T-helper 1 cell (primary cell): ENCODE results near the gene MTMR1.

Source experiments
- DNase-seq, 5 donors: peaks; one replicate each; pipeline ENCODE4 v3.0.0-alpha.2; 2012 to 2020

Gene MTMR1

DNA sequence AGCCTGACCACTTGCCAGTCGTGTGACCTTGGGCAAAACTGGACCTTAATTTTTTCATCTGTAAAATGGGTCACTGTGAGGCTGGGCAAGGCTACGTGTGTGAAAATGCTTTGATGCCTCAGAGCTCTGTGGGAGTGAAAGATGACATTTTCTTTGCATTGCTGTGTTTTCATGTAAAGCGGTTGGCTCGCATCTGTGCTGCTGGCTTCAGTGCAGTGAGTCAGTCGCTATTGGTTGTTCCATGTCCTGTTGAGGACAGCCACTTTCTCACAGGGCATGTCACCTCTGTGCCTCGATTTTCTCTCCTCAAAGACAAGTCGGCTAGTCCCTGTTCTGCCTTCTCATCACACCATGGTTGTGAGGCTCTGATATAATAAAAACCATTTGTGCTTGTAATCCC lies 4.4 kb downstream of the MTMR1 start:
- DNase-seq, result peak in 1 of 5 donors; percentile 37

DNA sequence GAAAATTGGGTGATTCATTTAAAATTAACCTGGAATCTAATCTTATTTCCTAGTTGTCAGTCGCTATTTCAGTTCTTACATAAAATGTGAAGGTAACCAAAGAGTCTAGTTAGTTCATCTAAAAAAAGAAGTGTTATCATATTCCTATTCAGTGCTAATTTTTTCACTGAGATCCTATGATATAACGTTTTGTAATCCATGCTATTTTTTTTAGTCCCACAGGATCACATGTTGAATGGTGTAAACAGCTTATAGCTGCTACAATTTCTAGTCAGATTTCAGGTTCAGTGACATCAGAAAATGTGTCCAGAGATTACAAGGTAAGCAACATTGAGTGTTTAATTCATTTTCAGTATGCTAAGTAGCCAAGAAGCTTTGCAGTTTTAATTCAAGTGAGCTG lies 5.8 kb downstream of the MTMR1 start:
- DNase-seq, result no peak

DNA sequence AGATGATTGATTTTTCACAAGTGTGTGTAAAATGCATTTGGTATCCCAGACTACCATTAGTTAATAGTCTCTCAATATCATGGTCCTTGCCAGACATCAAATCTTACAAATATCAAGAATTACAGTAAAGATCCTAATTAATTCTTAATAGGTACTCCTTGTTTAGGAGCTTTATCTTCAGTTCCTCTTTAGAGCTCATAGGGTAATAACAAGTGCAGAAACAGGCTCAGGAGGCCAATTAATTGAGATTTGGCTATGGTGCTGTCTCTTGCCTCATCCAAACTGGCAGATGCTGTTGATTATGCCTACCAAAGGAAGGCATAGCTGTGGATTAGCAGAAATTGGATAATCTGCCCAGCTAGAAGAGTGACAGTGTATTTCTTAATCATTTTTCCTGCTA lies 6.9 kb downstream of the MTMR1 start:
- no peak for DNase-seq

DNA sequence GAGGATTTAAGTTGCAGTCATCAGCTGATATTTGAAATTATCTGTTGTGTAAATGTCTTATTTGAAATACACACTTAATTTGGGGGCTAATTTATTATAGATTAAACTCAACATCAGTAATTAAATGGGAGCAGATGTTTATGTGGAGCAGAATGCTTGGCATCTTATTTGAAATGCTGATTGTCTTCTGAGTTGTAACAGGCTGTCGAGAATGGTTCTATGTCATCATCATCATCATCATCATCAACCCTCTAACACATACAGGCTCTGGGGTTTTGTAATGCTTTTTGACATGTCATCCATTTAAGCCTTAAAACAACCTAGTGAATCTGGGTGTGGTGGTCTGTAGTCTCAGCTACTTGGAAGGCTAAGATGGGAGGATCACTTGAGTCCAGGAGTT lies 8.2 kb downstream of the MTMR1 start:
- no peak for DNase-seq

DNA sequence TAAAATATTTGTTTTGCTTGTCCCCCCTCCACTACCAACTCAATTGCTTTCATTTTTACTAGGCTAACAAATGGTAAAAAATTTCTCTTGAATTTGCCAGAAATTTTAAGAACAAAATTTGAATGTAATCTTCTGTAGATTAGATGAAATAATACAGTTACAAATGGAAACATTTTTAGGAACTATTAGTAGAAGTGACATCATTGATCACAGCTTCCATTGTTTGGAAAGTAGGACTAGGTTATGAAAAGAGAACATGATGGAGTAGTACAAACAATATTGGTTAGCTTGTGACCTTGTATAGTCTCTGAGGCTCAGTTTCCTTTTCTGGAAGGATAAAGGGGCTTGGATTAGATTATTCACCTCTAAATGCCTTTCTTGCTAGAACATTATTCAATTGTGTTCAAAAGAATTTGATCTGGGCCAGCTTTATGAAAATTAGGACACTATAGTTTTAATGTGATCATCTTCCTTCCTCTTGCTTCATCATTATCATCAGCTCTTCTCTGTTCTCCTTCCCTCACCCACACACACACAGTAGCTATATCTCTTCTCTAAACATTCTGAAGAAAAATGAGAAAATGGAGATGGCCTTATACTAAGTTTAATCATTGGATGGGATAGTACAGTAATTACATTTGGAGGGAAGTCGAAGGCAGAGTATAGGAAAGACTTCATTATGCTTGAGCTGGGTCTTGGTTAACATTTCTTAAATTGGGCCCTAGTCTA lies 9.9 kb downstream of the MTMR1 start:
- DNase-seq, result no peak

DNA sequence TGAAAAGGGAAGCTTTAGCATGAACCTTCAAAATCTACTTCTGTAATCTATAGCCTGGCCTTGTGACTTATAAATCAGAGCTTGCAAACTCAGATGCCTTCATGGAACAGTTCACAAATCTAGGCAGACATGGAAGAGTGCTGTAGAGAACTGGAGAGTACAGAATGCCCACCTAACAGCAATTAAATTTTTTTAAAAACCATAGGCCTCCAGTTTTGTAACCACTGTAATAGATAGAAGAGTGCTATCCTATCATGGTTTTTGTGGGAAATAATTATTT lies 10.4 kb downstream of the MTMR1 start:
- no peak for DNase-seq

DNA sequence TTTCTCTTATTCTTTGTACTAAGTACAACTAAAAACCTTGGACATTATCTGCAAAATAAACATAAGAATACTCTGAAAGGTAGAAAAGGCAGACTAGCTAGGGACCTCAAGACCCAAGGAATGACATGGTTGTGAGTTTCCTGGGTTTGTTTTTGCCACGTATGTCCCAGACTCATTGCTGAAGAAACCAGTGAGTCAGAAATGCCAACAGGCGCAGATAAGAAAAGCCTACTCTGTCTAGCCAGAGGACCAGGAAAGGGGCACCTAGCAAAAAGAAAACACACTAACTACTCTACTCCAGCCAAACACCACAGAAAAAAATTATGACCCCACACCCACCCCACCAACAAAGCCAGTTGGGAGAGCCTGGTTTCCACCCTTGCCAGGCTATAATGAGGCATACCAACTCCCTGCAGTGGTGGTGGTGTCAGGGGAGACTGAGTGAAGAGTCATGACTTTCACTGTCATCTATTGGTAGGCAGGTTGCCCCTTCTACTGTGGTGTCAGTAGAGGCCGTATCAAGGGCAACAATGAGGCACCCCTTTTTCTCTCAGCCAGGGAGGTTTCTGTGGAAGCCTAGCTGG lies 10.9 kb downstream of the MTMR1 start:
- peak in 1 of 5 donors; percentile 14 for DNase-seq

DNA sequence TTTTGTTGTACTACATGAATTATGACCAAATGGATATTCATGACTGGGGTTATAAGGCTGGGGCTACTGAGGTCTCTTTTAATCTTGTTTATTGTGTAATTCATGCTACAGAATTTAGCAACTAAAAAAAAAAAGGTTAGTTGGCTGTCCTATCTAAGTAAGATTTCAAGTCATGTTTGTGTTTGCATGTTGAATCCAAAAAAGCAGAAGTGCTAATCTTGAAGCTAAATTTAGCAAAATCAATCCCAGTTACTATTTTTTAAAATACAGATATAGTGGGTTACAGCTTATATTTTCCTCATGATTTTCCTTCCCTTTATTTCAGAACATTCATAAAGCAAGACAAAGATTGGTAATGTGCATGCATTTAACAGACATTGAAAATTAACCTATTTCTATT lies 19.4 kb downstream of the MTMR1 start:
- no peak for DNase-seq

DNA sequence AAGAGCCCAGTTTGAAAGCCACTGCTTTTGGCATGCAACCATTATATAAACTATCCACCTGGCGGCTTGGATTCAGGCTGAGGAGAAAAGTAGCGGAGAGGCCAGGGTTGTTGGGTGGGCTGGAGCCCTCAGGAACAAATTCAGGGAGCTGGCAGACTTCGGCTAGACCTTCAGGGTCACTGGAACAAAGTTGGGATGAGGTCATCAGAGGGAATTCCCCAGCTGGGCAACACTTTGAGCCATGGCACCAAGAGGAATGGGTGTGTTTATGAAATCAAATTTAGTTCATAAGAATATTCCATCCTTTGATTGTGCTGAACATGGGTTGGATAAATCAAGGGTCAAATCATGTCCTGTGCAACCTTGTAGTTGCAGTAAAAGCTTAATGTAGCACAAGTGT lies 22.0 kb downstream of the MTMR1 start:
- DNase-seq, result no peak

DNA sequence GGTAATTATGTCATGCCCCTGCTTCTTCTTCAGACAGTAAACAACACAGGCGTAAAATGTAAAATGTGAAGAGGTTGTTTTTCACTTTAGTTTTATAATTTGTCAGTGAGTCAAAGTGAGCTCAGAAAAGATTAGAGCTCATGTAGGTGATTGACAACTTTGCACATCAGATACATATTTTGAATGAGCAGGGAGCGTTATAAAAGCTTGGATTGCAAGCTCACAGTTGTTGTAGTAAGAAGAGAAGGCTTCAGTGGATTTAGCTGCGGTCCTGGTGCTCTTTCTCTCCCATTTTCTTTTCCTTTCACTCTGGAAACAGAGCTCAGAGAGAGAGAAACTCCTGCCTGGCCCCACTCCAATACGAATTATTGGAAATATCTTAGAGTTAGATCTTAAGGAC lies 26.4 kb downstream of the MTMR1 start:
- DNase-seq, result no peak

DNA sequence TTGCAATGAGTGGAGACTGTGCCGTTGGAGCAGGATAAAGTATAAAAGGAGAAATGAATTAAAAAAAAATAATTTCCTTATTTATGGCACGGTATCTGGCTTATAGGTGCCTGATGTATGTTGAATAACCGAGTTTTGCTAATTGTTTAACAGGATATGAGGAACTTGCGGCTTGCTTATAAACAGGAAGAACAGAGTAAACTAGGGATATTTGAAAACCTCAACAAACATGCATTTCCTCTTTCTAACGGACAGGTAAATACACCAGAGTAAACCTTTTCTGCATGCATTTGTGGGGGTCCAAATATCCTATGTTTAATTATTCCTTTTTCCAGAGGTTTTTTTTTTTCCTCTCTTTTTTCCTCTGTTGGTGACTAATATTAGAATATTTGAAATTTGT lies 36.8 kb downstream of the MTMR1 start:
- DNase-seq, result no peak

DNA sequence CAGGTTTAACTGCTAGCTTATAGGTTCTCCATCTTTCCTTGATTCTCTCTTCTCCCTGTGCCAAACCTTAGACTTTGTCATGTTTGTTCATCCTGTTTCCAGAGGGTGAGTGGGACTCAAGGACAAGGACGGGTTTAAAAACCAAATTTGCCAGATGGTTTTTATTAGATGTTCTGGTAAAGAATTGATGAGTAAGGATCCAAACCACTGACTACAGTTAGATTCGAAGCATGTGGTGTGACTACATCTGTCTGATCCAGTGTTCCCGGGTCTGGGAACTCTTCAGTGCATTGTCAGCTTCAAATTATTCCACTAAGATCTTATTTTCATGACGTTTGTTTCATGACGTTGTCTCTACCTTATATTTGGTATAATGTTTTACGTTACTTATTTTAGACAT lies 37.5 kb downstream of the MTMR1 start:
- DNase-seq, result no peak

DNA sequence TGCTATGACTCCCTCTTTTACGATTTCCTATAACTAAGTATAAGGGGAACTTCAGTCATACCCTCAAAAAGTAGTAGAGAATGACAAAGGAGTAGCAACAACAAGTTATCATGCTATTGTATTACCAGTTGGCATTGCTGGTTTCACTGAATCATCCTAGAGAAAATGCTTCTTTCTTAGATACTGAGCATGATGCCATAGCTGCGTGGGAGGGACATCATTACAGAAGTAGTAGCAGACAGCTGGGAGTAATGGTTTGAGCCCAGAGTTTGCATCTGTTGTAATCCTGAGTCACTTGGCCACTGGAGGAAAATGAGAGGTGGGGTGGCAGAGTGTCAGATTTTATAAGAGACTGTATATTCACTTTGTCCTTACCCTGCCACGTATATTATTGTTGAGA lies 38.6 kb downstream of the MTMR1 start:
- no peak for DNase-seq

DNA sequence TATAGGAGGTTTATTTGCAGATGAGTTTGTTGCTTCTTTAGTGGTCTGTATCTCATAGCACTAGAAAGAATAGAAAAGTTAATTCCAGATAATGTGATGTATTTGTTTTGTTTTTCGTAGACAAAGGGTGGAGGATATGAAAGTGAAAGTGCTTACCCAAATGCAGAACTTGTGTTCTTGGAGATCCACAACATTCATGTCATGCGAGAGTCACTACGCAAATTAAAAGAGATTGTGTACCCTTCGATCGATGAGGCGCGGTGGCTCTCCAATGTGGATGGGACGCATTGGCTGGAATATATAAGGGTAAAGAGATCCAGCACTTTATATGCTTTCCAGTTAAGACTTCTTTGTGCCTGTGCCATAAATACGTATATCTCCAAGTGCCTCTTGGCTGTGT lies 43.3 kb downstream of the MTMR1 start:
- peak in 1 of 5 donors; percentile 25 for DNase-seq

DNA sequence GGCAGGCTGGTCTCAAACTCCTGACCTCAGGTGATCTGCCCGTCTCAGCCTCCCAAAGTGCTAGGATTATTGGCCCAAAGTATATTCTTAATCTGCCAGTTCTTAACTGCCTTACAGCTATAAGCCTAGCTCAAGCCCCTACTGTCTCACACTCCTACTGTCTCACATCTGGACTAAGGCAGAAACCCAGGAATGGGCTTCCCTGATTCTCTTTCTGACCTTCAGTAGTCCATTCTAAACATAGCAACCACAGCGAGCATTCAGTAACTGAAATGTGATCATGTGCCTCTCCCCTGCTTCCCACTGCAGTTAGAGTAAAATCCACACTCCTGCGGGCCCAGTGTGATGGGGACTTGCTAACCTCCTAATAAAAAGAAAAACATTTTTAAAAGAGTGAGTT lies 58.9 kb downstream of the MTMR1 start:
- no peak for DNase-seq

DNA sequence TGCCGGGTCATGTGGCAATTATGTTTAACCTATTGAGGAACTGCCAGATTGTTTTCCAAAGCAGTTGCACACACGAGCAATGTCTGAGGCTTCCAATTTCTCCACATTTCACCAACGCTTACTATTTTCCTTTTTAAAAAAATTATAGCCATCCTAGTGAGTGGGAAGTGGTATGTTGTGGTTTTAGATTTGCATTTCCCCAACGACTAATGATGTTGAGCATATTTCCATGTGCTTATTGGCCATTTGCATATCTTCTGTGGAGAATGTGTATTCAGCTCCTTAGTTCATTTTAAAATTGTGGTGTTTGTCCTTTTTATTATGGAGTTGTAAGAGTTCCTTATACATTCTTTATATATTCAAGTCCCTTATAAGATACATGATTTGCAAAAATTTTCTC lies 60.2 kb downstream of the MTMR1 start:
- no peak for DNase-seq

DNA sequence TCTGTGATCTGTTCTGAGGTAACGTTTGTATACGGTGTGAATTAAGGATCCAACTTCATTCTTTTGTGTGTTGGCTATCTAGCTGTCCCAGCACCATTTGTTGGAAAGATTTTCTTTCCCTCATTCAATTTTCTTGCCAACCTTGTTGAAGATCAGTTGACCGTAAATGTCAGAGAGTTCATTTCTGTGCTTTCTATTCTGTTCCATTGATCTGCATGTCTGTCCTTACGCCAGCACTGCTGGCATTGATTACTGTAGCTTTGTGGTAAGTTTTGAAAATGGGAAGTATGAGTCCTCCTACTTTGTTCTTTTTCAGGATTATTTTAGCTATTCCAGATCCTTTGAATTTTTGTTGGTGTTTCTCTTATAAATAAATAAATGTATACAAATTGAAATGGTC lies 60.8 kb downstream of the MTMR1 start:
- DNase-seq, result no peak

DNA sequence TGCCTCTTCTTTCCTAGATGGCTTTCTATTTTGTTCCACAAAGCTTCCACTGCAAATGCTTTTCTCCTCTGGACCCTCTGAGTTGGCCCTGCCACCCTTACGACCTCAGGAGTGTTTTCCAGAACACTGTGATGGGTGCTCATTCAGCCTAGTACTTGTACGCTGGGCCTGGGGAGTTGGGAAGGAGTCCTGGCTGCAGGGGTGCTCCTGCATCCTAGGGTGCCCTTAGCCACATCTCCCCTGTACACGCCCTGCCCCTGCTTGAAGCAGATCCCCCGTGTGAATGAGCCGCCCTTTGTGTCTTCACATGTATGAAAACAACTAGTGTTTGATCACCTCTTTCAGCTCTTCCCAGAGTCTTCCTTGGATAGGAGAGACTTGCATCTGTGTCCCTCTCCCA lies 64.2 kb downstream of the MTMR1 start:
- no peak for DNase-seq

DNA sequence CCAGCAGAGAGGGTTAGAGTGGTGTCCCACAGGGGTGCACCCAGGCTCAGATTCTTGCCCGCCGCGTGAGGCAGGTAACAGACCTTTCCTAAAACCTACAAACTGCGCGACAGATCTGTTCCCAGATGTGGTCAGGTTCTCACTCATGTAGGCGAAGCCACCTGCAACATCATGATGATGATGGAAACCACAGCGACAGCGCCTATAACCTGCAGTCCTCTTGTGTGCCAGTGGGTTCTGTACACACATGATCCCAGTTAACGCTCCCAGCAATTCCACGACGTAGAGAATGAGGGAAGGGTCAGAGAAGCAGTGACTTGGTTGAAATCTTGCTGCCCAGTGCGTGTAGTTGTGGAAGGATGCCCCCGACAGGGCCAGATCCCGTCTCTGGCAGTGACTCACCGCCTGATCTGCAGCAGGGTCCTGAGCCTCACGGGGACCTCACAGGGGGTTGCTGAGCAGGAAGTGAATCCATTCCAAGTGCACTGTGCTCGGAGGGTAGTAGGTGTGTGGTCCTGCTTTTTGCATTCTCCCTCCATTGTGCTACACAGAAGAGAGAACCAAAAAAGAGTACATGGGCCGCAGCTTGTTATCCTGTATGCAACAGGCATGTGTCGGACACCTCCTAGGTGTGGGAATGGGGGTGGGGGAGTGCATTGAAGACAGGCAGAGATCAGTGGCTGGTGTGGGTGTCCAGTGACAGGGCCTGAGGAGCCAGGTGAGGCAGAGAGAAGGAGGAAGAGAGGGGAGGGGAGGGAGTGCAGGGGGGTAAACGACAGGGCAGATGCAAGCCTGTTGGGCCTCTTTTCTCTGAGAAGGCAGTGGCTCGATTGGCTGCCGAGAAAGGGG lies 66.6 kb downstream of the MTMR1 start:
- no peak for DNase-seq

DNA sequence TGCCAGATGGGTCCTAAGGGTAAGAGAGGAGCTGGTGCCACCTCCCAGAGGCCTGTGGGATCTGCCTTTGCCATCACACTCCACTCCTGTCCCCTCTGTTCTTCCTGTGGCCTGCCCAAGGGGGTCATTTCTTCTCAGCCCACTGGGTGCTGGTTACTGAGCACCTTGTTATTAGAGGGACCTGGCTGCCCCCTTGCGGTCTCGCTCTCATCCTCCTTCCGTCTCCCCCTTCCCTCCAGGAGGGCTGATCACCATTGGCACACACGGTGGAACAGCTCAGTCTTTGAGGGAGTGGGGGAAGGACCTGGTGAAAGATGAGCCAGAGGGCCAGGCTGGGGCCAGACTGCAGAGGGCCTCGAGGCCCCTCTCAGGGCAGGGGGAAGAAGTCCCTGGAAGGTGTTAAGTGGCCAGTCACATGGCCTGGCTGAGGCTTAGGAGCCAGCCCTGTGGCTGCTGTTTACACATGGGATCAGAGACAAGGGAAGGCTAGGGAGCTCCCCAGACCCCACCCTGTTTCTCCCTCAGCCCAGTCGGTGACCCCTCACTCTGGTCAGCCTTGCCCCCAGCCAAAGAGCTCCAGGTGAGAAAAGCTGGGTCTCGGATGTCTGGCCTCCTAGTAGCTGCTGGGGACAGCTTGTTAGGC lies 68.1 kb downstream of the MTMR1 start:
- DNase-seq, result no peak

DNA sequence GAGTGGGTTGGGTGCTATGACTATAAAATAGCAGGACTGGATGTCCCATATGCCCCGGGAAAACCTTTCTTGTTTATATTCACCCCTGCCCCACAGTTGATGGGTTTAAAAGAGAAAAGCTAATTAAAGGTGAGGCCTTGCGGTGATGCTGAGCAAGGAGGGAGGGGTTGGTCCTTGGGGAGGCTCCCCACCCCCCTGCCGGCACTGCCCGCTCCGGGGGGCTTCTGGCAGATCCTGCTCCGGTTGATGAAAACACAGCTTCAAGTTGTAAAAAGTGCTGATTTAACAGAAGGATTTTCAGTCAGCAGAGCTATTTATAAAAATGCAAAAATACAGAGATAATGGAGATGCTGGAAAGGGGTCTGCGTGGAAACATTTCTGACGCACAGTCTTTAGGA lies 68.6 kb downstream of the MTMR1 start:
- no peak for DNase-seq

DNA sequence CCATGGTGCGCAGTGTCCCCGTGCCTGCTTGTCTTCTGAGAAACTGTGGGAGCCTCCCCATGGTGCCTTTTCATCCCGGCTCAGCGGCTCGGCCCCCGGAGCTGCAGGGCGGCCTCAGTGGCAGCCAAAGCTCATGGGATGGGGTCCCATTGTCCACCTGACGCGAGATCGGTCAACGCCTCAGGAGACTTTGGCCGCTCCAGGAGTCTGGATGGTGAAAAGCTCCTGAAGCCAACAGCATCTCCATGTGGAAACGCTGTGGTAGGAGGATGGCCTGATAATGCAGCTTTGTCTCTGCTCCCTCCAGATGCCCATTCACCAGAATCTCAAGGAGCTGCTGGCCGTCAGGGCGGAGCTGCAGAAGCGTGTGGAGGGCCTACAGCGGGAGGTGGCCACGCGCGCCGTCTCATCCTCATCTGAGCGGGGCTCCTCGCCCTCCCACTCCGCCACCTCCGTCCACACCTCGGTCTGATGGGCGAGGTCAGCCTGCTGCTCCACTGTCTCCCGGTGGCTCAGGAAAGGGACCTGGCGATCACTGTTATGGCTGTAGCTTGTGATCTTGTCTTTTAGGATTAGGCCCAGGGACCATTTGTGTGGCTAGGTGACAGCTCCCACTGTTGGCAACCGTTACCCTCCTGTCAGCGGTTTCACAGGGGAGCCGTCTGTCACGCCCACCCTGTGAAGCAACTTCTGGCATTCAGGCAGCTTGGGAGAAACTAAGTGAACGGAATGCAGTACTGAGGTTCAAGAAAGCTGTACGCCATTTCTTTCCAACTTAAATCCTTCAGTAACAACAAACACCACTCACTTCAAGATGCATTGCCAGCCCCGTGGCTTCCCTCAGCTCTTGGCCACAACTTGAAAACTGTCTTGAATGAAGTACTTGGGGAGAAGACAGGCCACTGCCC lies 69.3 kb downstream of the MTMR1 start:
- no peak for DNase-seq

DNA sequence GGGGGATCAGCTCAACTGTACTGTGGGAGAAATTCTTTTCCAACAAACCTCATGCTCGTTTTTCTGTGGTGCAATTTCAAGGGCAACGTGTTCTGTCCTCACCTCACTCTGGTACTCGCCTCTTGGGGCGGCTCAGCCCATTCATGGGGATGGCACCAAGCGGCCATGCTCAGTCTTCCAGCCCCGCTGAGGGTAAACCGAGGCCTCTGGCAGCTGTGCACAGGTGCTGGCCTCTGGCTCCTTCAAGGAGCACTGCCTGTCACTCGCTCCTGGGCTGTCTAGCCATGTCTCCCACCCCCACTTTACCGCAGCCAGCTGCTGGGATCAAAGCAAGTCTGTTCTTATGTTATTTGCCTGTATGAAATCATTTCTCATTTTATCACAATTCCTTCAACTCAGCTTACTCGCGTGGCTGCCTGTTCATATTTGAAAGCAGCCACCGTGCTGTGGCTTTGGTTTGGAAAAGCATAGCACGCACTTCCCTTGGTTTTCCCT lies 70.2 kb downstream of the MTMR1 start:
- no peak for DNase-seq
